OCI-M2 (cell line): ENCODE measurements around the gene TEX2.

ENCODE experiments used
- DNase-seq: peaks from one replicate; lab custom pipeline; 2025; ENCODE audit not compliant: unreplicated experiment; lab: John Stamatoyannopoulos, UW

The TEX2 gene

DNA sequence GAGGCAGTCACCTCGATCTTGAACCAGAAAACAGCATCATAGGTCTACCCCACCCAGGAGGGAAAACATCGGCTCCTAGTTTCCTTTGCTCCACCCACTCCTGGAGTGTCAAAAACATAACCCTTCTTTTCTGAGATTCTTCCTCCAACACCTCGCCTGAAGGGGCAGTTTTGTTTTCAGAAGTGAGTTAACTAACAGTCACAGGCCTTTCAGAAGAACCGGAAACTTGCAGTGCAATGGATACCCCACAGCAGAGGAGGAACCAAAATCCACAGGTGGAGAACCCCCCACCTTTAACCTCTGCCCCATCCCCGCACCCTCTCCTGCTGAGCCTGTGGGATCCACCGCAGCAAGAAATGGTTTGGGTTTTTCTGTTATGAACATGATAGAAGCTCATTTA, 7.8 kb upstream of the TEX2 start:
- DNase-seq: no peak

DNA sequence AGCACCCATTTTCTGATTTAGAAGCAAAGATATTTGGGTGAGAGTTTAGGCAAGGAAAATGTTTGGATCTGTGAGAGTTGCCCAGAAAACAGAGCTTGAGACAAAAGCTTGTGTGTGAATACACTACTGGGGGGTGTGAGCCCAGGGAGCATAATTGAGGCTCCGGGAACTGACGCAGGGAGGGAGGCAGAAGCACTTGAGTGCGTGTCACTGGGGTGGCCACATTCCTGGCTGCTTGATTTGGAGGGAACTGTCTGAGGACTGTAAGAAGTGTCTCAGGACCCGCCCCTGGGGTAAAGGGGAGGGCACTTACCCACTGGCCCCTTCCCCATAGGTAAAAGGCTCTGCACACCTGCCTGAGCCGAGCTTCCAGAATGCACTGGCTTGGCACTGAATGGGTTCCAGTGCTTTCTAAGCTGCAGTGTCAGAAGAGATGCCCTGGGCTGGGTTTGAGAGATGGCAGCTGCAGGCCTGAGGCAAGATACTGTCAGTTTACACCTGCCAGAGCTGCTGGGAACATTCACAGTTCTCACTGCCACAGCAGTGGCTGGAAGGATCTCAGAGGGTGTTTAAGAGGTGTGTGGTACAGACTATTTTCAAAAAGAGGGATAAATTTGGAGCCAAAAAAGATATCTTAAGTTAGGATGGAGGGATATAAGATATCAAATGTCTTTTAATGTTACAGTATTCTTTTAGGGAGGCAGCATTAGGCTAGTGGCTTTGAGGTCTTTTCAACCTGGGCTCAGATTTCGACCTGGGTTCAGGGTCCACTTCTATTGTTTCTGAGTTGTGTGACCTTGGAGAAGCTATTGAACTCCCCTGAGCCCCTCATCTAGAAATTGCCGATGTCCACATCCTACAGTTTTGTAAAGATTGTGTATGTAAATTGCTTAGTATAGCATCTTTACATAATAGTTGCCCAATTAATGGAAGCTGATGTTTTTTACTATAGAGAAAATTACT, 6.9 kb upstream of the TEX2 start:
- DNase-seq: no peak

DNA sequence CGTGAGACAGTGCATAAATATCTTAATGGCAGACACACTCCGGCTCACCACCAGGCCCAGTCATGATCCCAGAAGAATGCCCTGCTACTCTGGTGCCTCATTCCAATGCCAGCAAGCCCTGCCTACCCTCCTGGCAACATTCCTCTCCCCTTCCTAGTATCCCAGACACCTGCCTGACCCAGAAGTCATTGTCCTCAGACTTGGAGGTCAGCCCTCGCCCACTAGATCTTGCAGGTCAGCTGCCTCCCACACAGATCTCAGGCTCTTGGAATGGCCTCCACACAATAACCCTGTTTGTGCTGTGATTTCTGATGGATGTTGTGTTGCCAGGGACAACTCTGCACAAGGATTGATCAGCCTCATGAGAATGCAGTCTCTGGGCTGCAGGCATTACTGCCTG, 1.8 kb upstream of the TEX2 start:
- DNase-seq: no peak

DNA sequence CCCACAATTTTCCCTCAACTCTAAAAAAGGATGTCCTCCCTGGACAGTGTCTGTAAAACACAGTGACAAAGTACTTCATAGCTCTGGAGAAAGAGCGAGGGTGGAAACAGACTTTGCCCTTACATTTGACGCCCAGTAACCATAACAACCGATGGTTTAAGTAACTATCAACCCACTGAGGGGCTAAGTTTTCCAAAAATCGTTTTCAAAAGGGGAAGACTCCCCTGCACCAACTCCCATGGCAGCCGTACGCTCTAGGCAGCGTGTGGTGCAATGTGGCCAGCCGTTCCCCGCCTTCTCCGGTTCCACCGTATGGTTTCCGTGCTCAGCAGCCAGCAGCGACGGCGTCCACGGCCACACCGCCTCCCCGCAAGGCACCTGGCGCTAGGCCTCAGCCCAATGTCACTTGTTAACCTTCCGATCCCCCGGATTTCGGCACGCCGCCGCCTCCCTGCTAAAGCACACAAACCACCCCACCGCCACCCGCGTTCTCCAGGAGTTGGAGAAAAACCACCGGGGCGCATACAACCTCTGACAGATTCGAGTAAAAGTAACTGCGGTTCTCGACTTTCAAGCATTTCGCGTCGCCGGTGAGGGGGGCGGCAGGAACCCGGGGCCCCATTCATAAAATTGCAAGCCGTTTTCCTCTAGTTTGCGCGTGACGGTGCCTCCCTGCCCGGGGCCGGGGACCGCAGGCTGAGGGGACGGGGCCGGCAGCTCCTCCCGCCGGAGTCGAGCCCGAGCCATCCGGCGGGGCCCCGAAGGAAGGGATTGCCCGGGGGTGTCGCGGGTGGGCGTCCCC, 661 bp downstream of the TEX2 start:
- DNase-seq: no peak

DNA sequence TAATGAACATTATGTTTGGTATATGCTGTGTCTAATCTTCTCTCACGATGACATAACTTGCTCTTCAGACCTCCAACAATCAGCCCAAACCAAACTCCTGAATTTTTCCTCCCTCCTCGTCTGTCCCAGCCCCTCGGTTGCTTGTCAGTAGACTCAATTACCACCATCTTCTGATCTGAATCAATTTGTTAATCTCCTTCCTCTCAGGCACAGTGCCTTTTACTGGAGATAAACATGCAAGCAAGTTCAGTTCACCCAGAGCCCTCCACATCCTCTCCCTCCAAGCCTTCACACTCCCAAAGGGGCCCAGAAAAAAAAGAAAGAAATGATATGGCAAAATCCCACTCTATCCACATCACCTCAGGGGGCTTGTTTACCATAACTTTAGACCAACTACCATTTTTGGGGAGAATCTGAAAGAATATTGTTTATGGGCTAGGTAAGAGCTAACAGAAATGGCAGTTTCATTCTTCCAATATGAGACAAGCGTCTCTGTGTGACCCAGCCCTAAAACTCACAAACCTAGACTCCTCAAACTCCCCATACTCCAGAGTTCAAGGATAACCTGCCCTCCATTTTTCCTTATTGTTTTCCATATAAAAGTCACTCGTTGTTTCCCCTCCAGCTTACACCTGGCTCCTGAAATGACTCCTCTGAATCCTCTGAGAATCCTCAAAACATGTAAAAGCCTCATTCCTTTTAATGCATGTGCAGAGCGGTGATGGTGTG, 1.5 kb downstream of the TEX2 start:
- DNase-seq: no peak

GRCh38 chr17:64260886-64261285, 2.2 kb downstream of the TEX2 start:
- DNase-seq: no peak

DNA sequence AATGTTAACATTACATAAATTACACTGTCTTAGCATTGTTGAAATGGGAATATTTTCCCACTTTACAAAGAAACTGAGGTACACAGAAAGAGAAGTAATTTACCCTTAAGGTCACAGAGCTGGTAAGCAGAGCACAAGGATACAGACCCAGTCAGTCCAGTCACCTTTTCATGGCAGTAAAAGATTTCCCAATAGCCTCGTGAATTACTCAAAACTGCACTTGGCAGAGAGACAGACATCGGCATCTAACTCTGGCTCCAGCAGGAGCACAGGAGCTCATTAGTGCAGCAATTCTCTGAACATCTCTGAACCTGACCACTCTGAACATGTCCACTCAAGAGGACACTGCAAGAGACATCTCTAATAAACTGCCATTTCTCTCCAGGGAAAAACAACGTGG, 3.1 kb downstream of the TEX2 start:
- no peak for DNase-seq

- DNase-seq: no peak
Observed at GRCh38 chr17:64259426-64259825, 3.6 kb downstream of the TEX2 start.

- DNase-seq: no peak
Observed at GRCh38 chr17:64256913-64257807, 5.9 kb downstream of the TEX2 start.

- no peak for DNase-seq
Observed at GRCh38 chr17:64255764-64256163, 7.3 kb downstream of the TEX2 start.

DNA sequence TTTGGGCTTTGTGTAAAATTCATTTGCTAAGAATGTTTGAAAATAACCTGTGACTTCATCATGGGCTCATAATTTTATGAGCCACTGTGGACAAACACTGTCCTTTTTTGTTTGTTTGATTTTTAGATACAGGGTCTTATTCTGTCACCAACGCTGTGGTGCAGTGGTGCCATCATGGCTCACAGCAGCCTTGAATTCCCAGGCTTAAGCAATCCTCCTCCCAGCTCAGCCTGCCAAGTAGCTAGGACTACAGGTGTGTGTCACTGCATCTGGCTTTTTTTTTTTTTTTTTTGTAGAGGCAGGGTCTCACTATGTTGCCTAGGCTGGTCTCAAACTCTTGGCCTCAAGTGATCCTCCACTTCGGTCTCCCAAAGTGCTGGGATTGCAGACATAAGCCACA, 8.3 kb downstream of the TEX2 start:
- no peak for DNase-seq

- DNase-seq: no peak
Observed at GRCh38 chr17:64253470-64253869, 9.6 kb downstream of the TEX2 start.

GRCh38 chr17:64252831-64253230, 10.2 kb downstream of the TEX2 start:
- no peak for DNase-seq

DNA sequence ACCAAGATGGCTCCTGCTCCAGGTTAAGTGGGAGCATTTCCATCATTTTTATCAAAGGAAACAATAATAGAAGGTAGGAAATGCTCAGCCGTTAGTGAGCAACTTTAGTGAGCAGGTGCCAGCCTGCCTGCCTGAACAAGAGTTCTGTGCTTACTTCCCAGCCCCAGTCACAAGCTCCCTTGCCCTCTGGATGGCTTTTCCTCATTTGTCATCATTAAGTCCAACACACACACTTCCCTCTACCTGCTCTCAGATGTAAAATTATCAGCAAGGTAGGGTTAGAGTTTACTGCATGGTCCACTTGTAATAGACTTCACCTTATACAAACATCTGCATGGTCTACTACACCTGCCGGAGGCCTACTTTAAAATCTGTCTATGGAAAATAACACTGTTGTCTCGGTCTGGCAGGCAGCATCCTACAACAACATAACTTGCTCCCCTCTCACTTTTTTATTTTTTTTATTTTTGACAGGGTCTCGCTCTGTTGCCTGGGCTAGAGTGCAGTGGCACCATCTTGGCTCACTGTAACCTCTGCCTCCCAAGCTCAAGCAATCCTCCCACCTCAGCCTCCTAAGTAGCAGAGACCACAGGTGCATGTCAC, 12.7 kb downstream of the TEX2 start:
- DNase-seq: no peak

GRCh38 chr17:64247836-64248235, 15.2 kb downstream of the TEX2 start:
- no peak for DNase-seq

- no peak for DNase-seq
Observed at GRCh38 chr17:64245218-64246145, 17.6 kb downstream of the TEX2 start.

GRCh38 chr17:64244165-64244564, 18.9 kb downstream of the TEX2 start:
- DNase-seq: no peak

- DNase-seq: no peak
Observed at GRCh38 chr17:64243340-64243739, 19.7 kb downstream of the TEX2 start.

DNA sequence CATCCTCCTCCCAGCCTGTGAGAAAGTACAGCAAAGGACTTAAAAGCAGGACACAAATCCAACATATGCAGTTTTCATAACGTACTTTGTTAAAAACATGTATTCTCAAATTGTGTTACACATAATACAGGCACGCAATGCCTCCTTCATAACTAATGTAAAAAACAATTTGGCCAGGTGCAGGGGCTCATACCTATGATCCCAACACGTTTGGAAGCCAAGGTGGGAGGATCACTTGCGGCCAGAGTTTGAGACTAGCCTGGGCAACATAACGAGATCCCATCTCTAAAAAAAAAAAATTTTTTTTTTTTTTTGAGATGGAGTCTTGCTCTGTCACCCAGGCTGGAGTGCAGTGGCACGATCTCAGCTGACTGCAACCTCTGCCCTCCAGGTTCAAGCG, 20.4 kb downstream of the TEX2 start:
- no peak for DNase-seq
